Cardiac fibroblast (primary cell): ENCODE measurements around the gene SLC22A4.

Experiments used
- DNase-seq, 2 donors: peaks; one replicate each; pipeline versions ENCODE4 v3.0.0 to v3.0.0-alpha.2; 2010; ENCODE audit warnings: low read depth in 2 of 2
- H3K4me3 ChIP-seq, 2 donors: replicated peaks in 1 of 2; 1 replicate in 1 of 2; 2 replicates in 1 of 2; pipeline ENCODE4 v1.5.1; 2011; ENCODE audit warnings: low read depth in 2 of 2, low read length in 2 of 2, mild to moderate bottlenecking in 2 of 2, moderate library complexity in 1 of 2
- TF ChIP-seq, protein P1 (sequence below): IDR thresholded peaks from one replicate; pipeline ENCODE4 v1.5.1; 2011; ENCODE audit warnings: low read depth, mild to moderate bottlenecking, low read length, inconsistent platforms

SLC22A4 gene

GRCh38 chr5:132385326-132386105, 91.3 kb downstream of the SLC22A4 start:
- H3K4me3 ChIP-seq = no peak overlapping the region
- DNase-seq = peak; percentile 77 to 78
- TF ChIP-seq, protein P1, sequence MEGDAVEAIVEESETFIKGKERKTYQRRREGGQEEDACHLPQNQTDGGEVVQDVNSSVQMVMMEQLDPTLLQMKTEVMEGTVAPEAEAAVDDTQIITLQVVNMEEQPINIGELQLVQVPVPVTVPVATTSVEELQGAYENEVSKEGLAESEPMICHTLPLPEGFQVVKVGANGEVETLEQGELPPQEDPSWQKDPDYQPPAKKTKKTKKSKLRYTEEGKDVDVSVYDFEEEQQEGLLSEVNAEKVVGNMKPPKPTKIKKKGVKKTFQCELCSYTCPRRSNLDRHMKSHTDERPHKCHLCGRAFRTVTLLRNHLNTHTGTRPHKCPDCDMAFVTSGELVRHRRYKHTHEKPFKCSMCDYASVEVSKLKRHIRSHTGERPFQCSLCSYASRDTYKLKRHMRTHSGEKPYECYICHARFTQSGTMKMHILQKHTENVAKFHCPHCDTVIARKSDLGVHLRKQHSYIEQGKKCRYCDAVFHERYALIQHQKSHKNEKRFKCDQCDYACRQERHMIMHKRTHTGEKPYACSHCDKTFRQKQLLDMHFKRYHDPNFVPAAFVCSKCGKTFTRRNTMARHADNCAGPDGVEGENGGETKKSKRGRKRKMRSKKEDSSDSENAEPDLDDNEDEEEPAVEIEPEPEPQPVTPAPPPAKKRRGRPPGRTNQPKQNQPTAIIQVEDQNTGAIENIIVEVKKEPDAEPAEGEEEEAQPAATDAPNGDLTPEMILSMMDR = peak; percentile 76

DNA sequence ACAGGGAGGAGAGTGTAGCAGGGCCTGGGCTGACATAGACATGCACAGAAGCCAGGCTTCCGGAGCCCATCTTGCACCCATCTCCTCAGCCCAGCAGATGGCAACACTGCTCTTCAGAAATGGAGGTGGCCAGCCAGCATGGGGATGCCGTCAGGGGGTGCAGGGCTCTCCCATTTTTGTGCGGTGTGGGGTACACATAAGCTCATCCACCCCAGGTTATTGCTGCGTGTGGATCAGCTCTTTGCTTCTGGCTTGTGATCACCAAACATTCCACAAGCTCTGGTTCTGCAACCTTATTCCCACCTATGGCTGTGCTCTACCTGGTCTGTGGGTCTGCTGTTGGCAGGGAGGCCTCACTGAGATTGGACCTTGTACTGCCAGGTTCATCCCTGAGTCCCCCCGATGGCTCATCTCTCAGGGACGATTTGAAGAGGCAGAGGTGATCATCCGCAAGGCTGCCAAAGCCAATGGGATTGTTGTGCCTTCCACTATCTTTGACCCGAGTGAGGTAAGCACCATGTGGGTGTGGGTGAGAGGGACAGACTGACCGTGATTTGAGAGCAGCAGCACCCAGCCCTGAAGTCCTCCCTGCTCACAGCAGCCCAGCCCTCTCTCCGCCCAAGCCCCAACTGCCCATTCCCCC, 92.6 kb downstream of the SLC22A4 start:
- TF ChIP-seq, protein P1 = peak; percentile 91
- peak; percentile 79 to 84 for DNase-seq
- no peak overlapping the region for H3K4me3 ChIP-seq

DNA sequence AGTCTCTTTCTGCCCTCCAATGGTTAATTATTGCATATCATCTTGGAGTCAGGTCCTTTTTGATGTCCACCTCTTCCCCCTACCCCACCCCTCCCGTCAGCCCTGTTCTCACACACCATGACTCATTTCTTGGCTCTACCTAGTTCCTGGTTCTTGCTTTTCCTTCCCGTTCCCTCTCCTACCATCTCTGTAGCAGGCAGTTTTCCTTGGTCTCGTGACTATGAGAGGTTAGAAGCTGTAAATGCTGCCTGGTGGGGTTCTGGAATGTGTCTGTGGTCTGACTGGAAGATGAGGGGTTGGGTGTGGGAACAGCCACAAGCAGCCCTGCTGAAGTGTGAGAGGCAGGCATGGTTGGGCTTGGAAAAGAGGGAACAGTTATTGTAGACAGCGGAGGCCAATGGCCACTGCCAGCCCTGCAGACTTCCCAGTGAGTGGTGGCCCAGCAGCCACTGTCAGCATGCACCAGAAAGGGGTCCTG, 93.5 kb downstream of the SLC22A4 start:
- no peak overlapping the region for H3K4me3 ChIP-seq
- DNase-seq = peak; percentile 91 to 98
- TF ChIP-seq, protein P1 = no peak

DNA sequence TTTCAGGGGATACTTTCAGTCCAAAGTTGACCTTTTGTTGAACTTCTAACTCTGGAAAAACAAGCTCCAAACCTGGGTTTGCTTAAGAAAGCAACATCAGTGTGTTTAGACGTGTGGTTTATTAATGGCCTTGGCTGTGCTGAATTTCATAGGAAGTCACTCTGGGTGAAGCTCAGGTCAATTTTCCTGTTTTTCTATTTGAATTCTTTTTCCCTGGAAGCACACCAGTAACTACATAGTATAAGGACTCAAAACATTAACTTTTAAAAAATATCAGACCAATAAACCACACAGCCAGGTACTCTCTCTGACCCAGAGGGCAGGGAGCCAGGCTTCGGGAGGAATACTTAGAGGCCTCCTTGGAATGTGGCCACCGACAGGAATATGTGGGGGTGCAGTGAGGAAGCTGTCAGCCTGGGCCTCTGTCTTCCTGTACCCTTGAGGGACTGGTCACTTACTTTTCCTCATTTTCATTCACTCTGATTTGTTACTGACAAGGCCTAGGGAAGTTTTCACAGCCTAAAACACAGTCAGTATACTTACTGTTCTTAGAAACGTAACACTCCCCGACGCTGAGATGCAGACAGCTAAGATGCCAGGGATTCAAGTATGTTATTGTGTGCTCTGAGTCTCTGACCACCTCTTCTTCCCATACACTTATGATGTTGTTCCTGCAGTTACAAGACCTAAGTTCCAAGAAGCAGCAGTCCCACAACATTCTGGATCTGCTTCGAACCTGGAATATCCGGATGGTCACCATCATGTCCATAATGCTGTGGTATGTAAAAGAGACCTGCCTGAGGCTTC, 94.3 kb downstream of the SLC22A4 start:
- TF ChIP-seq, protein P1 = no peak
- no peak overlapping the region for H3K4me3 ChIP-seq
- peak; percentile 28 to 59 for DNase-seq

DNA sequence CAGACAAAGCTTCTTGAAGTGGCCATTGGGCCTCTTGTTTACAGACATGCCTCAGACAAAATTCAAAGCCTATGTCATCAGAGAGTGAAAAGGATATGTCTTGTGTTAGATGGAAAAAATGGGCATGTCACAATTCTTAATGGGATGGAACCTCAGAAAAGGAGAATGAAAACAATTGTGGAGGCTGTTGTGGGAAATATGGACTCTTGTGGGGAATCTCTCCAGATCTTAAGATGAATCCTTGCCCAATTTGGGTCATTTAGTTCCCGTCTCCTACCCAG, 94.8 kb downstream of the SLC22A4 start:
- TF ChIP-seq, protein P1 = no peak
- H3K4me3 ChIP-seq = no peak overlapping the region
- DNase-seq = no peak

DNA sequence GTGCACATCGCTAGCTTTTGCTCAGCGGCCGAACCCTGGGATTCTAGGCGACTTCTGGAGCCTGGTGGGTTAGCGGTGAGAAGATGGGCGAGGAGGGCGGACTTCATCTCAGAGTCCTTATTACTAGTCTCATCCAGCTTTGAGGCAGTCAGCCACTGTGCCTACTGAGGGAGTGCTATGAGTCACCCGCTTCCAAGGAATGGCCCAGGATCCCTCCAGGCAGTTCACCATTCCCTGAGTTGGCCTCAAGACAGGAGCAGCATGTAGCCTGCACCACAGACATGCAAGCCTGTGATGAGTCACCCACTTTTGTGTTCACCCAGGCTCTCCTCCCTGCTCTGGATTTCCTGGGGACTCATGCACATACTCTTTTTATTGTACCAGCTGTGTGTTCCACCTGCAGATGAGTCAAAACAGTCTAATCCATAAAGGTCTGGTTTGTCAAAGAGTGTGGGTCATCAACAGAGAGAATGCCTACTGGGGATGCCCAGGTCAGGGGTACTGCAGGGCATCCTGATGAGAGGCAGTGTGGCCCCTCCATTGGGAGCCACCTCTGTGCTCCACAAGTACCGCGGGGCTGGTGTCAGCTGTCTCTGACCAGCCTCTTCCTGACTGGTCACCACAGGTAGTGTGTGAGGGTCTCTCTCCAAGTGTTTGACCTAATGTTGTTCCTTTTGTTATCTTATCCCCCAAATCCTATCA, 95.5 kb downstream of the SLC22A4 start:
- TF ChIP-seq, protein P1 = no peak
- peak; percentile 95 for DNase-seq
- no peak overlapping the region for H3K4me3 ChIP-seq
